CD4-positive, alpha-beta T cell treated with Interleukin-10 for 1 hour (primary cell): ENCODE results near the gene DCC.

Experiments used
- DNase-seq: peaks from one replicate; pipeline ENCODE4 v3.0.0-alpha.2; 2020

Gene DCC

GRCh38 chr18:53541924-53542323, 1201.9 kb downstream of the DCC start:
- DNase-seq: no peak

- no peak for DNase-seq
Measured at GRCh38 chr18:53543711-53544110, 1203.7 kb downstream of the DCC start.

- no peak for DNase-seq
Measured at GRCh38 chr18:53544917-53545316, 1204.9 kb downstream of the DCC start.

GRCh38 chr18:53551868-53552426, 1212.0 kb downstream of the DCC start:
- no peak for DNase-seq

GRCh38 chr18:53553030-53553429, 1213.0 kb downstream of the DCC start:
- DNase-seq: no peak

- DNase-seq: no peak
Measured at GRCh38 chr18:53556450-53556849, 1216.5 kb downstream of the DCC start.

GRCh38 chr18:53560546-53560945, 1220.5 kb downstream of the DCC start:
- DNase-seq: no peak

- no peak for DNase-seq
Measured at GRCh38 chr18:53566626-53567025, 1226.6 kb downstream of the DCC start.

GRCh38 chr18:53567929-53568574, 1228.1 kb downstream of the DCC start:
- DNase-seq: peak; percentile 19
